RWPE2 (cell line): ENCODE results near the gene UNC93B1.

ENCODE experiments used
- ATAC-seq: fragments of 200-7000 bp; cut with Tn5 transposase; 3 replicates; pipeline ENCODE4 v1.9.1; 2021; ENCODE audit warnings: low read depth
- DNase-seq: peaks from one replicate; pipeline ENCODE4 v3.0.0-alpha.2; 2020; ENCODE audit warnings: low spot score
- H3K27ac ChIP-seq: fragments of 450-650 bp; 2 replicates; pipeline ENCODE4 v1.5.1; 2017; ENCODE audit warnings: mild to moderate bottlenecking; ENCODE audit not compliant: poor library complexity, severe bottlenecking
- H3K27me3 ChIP-seq: fragments of 250-450 bp; sonication (Bioruptor Pico); 2 replicates; pipeline ENCODE4 v1.5.1; 2021; ENCODE audit warnings: mild to moderate bottlenecking, moderate library complexity; ENCODE audit not compliant: insufficient read depth, poor library complexity, severe bottlenecking
- H3K36me3 ChIP-seq: fragments of 250-450 bp; sonication (Bioruptor Pico); 2 replicates; pipeline ENCODE4 v1.5.1; 2020; ENCODE audit warnings: low read depth, mild to moderate bottlenecking, moderate library complexity
- H3K4me1 ChIP-seq: fragments of 250-450 bp; sonication (Bioruptor Pico); 2 replicates; pipeline ENCODE4 v1.5.1; 2021; ENCODE audit warnings: mild to moderate bottlenecking, moderate library complexity; ENCODE audit not compliant: insufficient read depth, poor library complexity, severe bottlenecking
- H3K4me3 ChIP-seq: fragments of 250-450 bp; sonication (Bioruptor Pico); 2 replicates; pipeline ENCODE4 v1.5.1; 2021; ENCODE audit warnings: mild to moderate bottlenecking, moderate library complexity; ENCODE audit not compliant: severe bottlenecking
- H3K9me3 ChIP-seq: fragments of 250-450 bp; sonication (Bioruptor Pico); 2 replicates; pipeline ENCODE4 v1.5.1; 2021; ENCODE audit warnings: mild to moderate bottlenecking, moderate library complexity; ENCODE audit not compliant: severe bottlenecking
- TF ChIP-seq, protein P1 (sequence below): fragments of 450-650 bp; IDR thresholded peaks from one replicate; pipeline ENCODE4 v1.5.1; 2017; ENCODE audit warnings: mild to moderate bottlenecking, moderate library complexity; ENCODE audit not compliant: poor library complexity, severe bottlenecking

UNC93B1 gene

DNA sequence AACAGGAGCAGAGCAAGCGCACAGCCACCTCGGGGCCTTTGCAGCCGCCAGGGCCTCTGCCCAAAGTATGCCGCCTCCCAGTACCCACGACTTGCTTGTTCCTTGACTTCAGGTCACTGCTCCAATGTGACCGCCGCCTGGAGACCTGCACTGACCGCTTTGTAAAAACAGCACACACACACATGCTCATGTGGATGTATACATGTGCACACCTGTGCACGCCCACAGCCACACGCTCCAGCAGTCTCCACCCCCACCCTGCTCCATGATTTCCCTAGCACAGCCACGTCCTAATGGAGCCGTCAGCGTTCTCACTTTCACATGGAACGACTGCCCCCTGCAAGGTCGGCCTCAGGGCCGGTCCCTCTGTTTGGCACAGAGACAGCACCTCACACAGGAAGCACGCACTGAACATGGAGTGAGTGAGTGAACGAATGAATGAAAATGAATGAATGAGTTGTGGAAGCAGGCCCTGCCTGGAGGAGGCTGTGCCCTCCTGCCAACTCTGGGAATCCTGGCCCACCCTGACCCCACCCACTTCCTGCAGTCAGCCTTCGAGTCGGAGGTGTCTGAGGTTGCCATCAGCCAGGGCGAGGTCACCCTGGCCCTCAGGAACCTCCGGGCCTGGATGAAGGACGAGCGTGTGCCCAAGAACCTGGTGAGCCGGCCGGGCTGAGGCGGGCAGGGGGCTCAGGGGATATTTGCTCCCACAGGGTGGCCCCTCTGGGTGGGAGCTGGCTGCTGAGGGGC is 14.3 kb upstream of the UNC93B1 start:
- TF ChIP-seq, protein P1, sequence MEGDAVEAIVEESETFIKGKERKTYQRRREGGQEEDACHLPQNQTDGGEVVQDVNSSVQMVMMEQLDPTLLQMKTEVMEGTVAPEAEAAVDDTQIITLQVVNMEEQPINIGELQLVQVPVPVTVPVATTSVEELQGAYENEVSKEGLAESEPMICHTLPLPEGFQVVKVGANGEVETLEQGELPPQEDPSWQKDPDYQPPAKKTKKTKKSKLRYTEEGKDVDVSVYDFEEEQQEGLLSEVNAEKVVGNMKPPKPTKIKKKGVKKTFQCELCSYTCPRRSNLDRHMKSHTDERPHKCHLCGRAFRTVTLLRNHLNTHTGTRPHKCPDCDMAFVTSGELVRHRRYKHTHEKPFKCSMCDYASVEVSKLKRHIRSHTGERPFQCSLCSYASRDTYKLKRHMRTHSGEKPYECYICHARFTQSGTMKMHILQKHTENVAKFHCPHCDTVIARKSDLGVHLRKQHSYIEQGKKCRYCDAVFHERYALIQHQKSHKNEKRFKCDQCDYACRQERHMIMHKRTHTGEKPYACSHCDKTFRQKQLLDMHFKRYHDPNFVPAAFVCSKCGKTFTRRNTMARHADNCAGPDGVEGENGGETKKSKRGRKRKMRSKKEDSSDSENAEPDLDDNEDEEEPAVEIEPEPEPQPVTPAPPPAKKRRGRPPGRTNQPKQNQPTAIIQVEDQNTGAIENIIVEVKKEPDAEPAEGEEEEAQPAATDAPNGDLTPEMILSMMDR, result no peak
- no peak for DNase-seq
- Histone ChIP-seq H3K36me3 (no peaks in the 10 kb centered on the region), H3K27ac (peak overlapping the region; percentile 94), H3K4me1 (peaks cover 19% of the 10 kb centered on the region), H3K27me3 (no peaks in the 10 kb centered on the region), H3K4me3 (no peak overlapping the region), H3K9me3 (no peaks in the 10 kb centered on the region)
- no peak for ATAC-seq

DNA sequence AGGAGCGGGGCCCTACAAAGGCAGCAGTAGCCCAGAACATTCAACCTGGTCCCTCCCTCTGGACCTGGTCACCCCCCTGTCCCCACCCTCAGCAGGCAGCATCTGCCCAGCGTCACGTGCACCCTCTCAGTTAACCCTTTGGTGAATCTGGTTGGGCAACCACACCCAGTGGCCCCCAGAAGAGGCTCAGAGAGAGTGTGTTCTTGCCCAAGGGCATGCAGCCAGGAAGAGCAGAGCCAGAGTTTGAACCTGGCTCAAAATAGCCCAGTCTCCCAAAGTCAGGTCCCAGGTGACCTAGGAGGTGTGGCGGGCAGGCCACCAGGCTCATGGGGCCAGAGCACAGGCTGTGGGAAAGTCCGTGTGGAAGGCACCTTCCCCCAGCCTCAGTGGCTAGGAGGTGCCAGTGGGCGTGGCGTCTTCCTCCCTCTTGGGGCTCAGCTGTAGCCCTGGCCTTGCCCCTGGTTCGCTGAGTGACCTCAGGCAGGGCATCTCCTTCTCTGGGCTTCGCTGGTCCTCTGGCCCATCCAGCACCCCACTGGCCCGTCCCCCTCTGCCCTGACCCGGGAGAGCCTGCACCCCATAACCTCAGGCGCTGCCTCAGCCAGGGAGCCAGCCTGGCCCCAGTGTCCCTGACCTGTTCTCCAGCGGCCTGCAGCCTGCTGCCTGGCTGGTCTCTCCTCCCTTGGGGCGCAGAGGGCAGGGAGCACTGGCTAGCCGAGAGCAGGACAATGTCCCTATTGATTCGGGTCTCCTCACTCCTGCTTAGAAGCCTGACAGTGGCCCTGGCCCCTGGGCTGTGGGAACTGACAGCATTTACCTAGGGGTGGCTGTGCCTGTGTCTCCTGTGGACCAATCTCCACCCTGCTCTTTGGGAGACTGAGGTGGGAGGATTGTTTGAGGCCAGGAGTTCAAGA is 13.3 kb upstream of the UNC93B1 start:
- no peaks in the 10 kb centered on the region for H3K36me3 ChIP-seq
- DNase-seq, result no peak
- no peak for ATAC-seq
- TF ChIP-seq, protein P1, result no peak
- H3K9me3 ChIP-seq, result no peaks in the 10 kb centered on the region
- no peaks in the 10 kb centered on the region for H3K27me3 ChIP-seq
- H3K4me1 ChIP-seq, result peaks cover 28% of the 10 kb centered on the region
- H3K4me3 ChIP-seq, result no peak overlapping the region
- peak overlapping the region; percentile 94 for H3K27ac ChIP-seq

DNA sequence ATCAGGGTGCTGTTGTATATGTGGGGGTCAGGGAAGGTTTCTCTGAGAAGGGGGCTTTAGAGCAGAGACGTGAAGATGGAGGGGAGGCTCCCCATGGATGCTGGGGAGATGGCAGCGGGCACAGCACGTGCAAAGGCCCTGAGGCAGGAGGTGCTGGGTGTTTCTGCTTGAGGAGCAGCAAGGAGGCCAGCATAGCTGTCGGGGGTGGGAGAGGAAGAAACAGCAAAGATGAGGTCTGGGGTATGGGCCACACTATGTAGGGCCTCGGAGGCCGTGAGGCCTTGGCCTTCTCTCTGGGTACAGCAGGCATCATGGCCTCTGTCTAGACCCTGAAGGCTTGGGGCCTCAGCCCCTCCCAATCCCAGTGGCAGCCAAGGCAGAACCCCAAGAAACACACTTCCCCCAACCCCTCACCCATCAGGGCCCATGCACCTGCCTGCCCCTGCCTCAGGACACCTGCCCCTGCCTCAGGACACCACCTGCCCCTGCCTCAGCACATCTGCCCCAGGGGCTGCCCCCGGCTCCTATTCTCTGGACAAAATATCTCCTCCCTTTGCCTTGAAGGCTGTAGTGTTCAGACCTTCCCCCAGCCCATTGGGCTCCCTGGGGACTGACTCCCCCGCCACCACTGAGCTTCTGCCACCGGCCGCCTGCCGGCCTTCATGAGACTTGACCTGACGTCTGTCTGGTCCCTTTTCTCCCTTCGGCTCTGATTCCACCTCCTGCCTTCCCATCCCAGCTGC is 12.4 kb upstream of the UNC93B1 start:
- H3K4me1 ChIP-seq, result peaks cover 35% of the 10 kb centered on the region
- TF ChIP-seq, protein P1, result no peak
- no peaks in the 10 kb centered on the region for H3K27me3 ChIP-seq
- DNase-seq, result no peak
- peak overlapping the region; percentile 94 for H3K27ac ChIP-seq
- ATAC-seq, result no peak
- no peak overlapping the region for H3K4me3 ChIP-seq
- H3K36me3 ChIP-seq, result no peaks in the 10 kb centered on the region
- H3K9me3 ChIP-seq, result no peaks in the 10 kb centered on the region

DNA sequence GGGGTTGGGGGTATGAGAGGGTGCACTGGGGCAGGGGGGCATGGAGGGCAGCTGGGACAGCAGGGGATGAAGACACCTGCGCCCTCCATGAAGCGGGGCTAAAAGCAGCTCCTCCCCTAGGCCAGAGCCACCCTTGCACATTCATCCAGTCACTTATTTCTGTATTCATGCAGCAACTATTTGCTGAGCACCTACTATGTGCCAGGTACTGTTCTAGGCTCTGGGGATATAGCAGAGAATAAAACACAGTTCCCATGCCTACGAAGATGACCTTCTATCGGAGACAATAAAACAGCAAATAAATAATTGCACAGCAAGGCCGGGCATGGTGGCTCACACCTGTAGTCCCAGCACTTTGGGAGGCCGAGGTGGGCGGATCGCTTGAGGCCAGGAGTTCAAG is 11.6 kb upstream of the UNC93B1 start:
- H3K4me1 ChIP-seq, result peaks cover 40% of the 10 kb centered on the region

More for the DNA sequence above, 11.6 kb upstream of the UNC93B1 start:
- no peak for DNase-seq
- H3K27me3 ChIP-seq, result no peaks in the 10 kb centered on the region
- H3K4me3 ChIP-seq, result no peak overlapping the region
- no peaks in the 10 kb centered on the region for H3K36me3 ChIP-seq
- H3K9me3 ChIP-seq, result no peaks in the 10 kb centered on the region
- TF ChIP-seq, protein P1, result no peak
- ATAC-seq, result no peak
- peak overlapping the region; percentile 94 for H3K27ac ChIP-seq
